Epithelial cell of esophagus (primary cell): ENCODE results near the gene EIF4G2.

Source experiments
- DNase-seq: peaks from one replicate; pipeline ENCODE4 v3.0.0; 2010; ENCODE audit warnings: low read depth
- H3K4me3 ChIP-seq: 2 replicates; pipeline ENCODE4 v1.5.1; 2011; ENCODE audit warnings: mild to moderate bottlenecking, low read length, control low read depth
- CTCF ChIP-seq: IDR thresholded peaks from 2 replicates; pipeline ENCODE4 v1.5.1; 2011; ENCODE audit warnings: low read depth, mild to moderate bottlenecking, low read length, control low read depth, inconsistent platforms; ENCODE audit not compliant: insufficient read depth; ENCODE audit errors: missing control alignments

The EIF4G2 gene

GRCh38 chr11:10761085-10761698 is 47.5 kb downstream of the EIF4G2 start:
- TF ChIP-seq CTCF = no peak
- DNase-seq = no peak
- H3K4me3 ChIP-seq = no peak overlapping the region

GRCh38 chr11:10758957-10759356 is 49.8 kb downstream of the EIF4G2 start:
- DNase-seq = peak; percentile 9
- peak; percentile 27 for TF ChIP-seq CTCF
- H3K4me3 ChIP-seq = no peak overlapping the region

GRCh38 chr11:10752486-10752885 is 56.2 kb downstream of the EIF4G2 start:
- peak overlapping the region; percentile 94 for H3K4me3 ChIP-seq
- no peak for TF ChIP-seq CTCF
- no peak for DNase-seq

- peak; percentile 67 for DNase-seq
- peak overlapping the region; percentile 94 for H3K4me3 ChIP-seq
- no peak for TF ChIP-seq CTCF
Observed at GRCh38 chr11:10752061-10752460, 56.7 kb downstream of the EIF4G2 start.

GRCh38 chr11:10751581-10751940 is 57.2 kb downstream of the EIF4G2 start:
- H3K4me3 ChIP-seq = peak overlapping the region; percentile 94
- DNase-seq = no peak
- TF ChIP-seq CTCF = no peak

GRCh38 chr11:10750838-10751580 is 57.7 kb downstream of the EIF4G2 start, which contains the start of gene CTR9:
Gene CTR9 (plus strand): TSS chr11:10751246. CDS start chr11:10751413, 167 bp downstream.
- H3K4me3 ChIP-seq = peak within 1 kb of the TSS; percentile 94
- peak; percentile 97 for DNase-seq
- peak; percentile 39 for TF ChIP-seq CTCF

- no peak for TF ChIP-seq CTCF
- no peak for DNase-seq
- no peak overlapping the region for H3K4me3 ChIP-seq
Observed at GRCh38 chr11:10749476-10749875, 59.2 kb downstream of the EIF4G2 start.
